Thymus (tissue), 11 donors: ENCODE measurements around the gene CLEC4G. TPM values are rescaled to one million over a fixed set of nuclear protein-coding genes. Genes with fewer than 3 reads are reported as not detected.

Experiments
- DNase-seq, 9 donors: peaks; one replicate each; pipeline ENCODE4 v3.0.0-alpha.2; 2013; ENCODE audit warnings: low spot score in 9 of 9, low read depth in 6 of 9, missing footprints in 1 of 9
- H3K27ac ChIP-seq, 2 donors: one replicate each; pipeline ENCODE4 v1.5.1; 2013; ENCODE audit warnings: control low read depth in 1 of 2, low read depth in 1 of 2, low read length in 1 of 2, mild to moderate bottlenecking in 1 of 2, moderate library complexity in 1 of 2
- H3K27me3 ChIP-seq, 2 donors: one replicate each; pipeline ENCODE4 v1.5.1; 2013; ENCODE audit warnings: low read length in 1 of 2; ENCODE audit not compliant: control insufficient read depth in 2 of 2, insufficient read depth in 1 of 2
- H3K36me3 ChIP-seq, 2 donors: one replicate each; pipeline ENCODE4 v1.5.1; 2013; ENCODE audit warnings: low read length in 1 of 2, mild to moderate bottlenecking in 1 of 2, moderate library complexity in 1 of 2; ENCODE audit not compliant: control insufficient read depth in 2 of 2, insufficient read depth in 2 of 2
- H3K4me1 ChIP-seq, 2 donors: one replicate each; pipeline ENCODE4 v1.5.1; 2013; ENCODE audit warnings: low read length in 2 of 2; ENCODE audit not compliant: control insufficient read depth in 2 of 2, insufficient read depth in 2 of 2
- H3K4me3 ChIP-seq, 2 donors: one replicate each; pipeline ENCODE4 v1.5.1; 2013; ENCODE audit warnings: low read length in 2 of 2, control low read depth in 1 of 2, mild to moderate bottlenecking in 1 of 2
- H3K9me3 ChIP-seq, 2 donors: one replicate each; pipeline ENCODE4 v1.5.1; 2013; ENCODE audit warnings: low read length in 1 of 2, mild to moderate bottlenecking in 1 of 2; ENCODE audit not compliant: control insufficient read depth in 2 of 2, insufficient read depth in 1 of 2
- WGBS: extraction: QIAGEN DNeasy Blood & Tissue Kit; methylation state at CpG from one replicate; pipeline ENCODE4 v1.1.7; 2013; 5-methylcytosine and 5-hydroxymethylcytosine counted together
- polyA plus RNA-seq: library from polyadenylated mRNA; stranded (reverse); fragments of 200-250 nt; gene quantifications from one replicate; pipeline ENCODE4 v1.2.3, GENCODE V29; 2013
- total RNA-seq: library from RNA; stranded (reverse); fragments of 120-200 nt; gene quantifications from one replicate; pipeline ENCODE4 v1.2.4, GENCODE V29; 2013
- donor health status: healthy.

Gene CLEC4G
- total and polyA plus RNA-seq, 2 donors = 0.52 to 3.2 TPM

GRCh38 chr19:7705387-7706187 lies 26.3 kb downstream of the CLEC4G start:
- Histone ChIP-seq H3K27me3 (peaks cover 0 to 8% of the 10 kb centered on the region in 2 donors), H3K36me3 (no peaks in the 10 kb centered on the region), H3K4me3 (no peak overlapping the region), H3K27ac (peak overlapping the region in 1 of 2 donors; percentile 77), H3K4me1 (no peaks in the 10 kb centered on the region), H3K9me3 (no peaks in the 10 kb centered on the region)
- peak in 6 of 9 donors; percentile 3 to 59 (median 12) for DNase-seq
- 27% methylated on average over 24 of the region's 24 CpGs for WGBS

GRCh38 chr19:7704280-7705060 lies 27.4 kb downstream of the CLEC4G start:
- 95% methylated on average over 6 of the region's 6 CpGs for WGBS
- Histone ChIP-seq H3K36me3 (no peaks in the 10 kb centered on the region), H3K9me3 (no peaks in the 10 kb centered on the region), H3K4me3 (no peak overlapping the region), H3K4me1 (no peaks in the 10 kb centered on the region), H3K27ac (no peak overlapping the region), H3K27me3 (peaks cover 0 to 9% of the 10 kb centered on the region in 2 donors)
- no peak for DNase-seq

GRCh38 chr19:7703332-7703731 lies 28.6 kb downstream of the CLEC4G start:
- peaks cover 0 to 18% of the 10 kb centered on the region in 2 donors for H3K27me3 ChIP-seq

GRCh38 chr19:7701654-7702457 lies 30.1 kb downstream of the CLEC4G start, which contains the start of gene FCER2:
TSS of gene FCER2 (minus strand) at chr19:7702131. CDS start at chr19:7699760, 2,371 bp downstream.
- H3K27me3 ChIP-seq = peaks cover 0 to 29% of the 10 kb centered on the region in 2 donors
- H3K4me3 ChIP-seq = no peak within 1 kb of the TSS
- WGBS = 77% methylated on average over 20 of the region's 20 CpGs
- H3K4me1 ChIP-seq = no peaks in the 10 kb centered on the region
- no peak within 1 kb of the TSS for H3K27ac ChIP-seq
- H3K9me3 ChIP-seq = no peaks in the 10 kb centered on the region
- no peaks in the 10 kb centered on the region for H3K36me3 ChIP-seq
- no peak for DNase-seq

More at GRCh38 chr19:7703332-7703731, 28.6 kb downstream of the CLEC4G start:
- H3K4me3 ChIP-seq = no peak overlapping the region
- no peak overlapping the region for H3K27ac ChIP-seq
- no peaks in the 10 kb centered on the region for H3K9me3 ChIP-seq
- no peaks in the 10 kb centered on the region for H3K4me1 ChIP-seq
- DNase-seq = no peak
- WGBS = 91% methylated on average over 8 of the region's 8 CpGs
- H3K36me3 ChIP-seq = no peaks in the 10 kb centered on the region

GRCh38 chr19:7701049-7701653 lies 30.8 kb downstream of the CLEC4G start:
- WGBS = 96% methylated on average over 12 of the region's 12 CpGs
- H3K27ac ChIP-seq = no peak overlapping the region
- H3K27me3 ChIP-seq = peaks cover 0 to 29% of the 10 kb centered on the region in 2 donors
- no peak overlapping the region for H3K4me3 ChIP-seq
- no peak for DNase-seq
- H3K36me3 ChIP-seq = no peaks in the 10 kb centered on the region
- H3K9me3 ChIP-seq = no peaks in the 10 kb centered on the region
- no peaks in the 10 kb centered on the region for H3K4me1 ChIP-seq

GRCh38 chr19:7699417-7700401 lies 32.2 kb downstream of the CLEC4G start:
- Histone ChIP-seq H3K36me3 (no peaks in the 10 kb centered on the region), H3K27ac (no peak overlapping the region), H3K9me3 (no peaks in the 10 kb centered on the region), H3K4me3 (no peak overlapping the region), H3K4me1 (no peaks in the 10 kb centered on the region), H3K27me3 (peaks cover 0 to 29% of the 10 kb centered on the region in 2 donors)
- 71% methylated on average over 15 of the region's 15 CpGs for WGBS
- DNase-seq = no peak

GRCh38 chr19:7699003-7699402 lies 32.9 kb downstream of the CLEC4G start:
- no peak for DNase-seq
- H3K4me1 ChIP-seq = no peaks in the 10 kb centered on the region

GRCh38 chr19:7698583-7698982 lies 33.3 kb downstream of the CLEC4G start:
- DNase-seq = no peak
- H3K4me1 ChIP-seq = no peaks in the 10 kb centered on the region
- peaks cover 0 to 27% of the 10 kb centered on the region in 2 donors for H3K27me3 ChIP-seq
- H3K36me3 ChIP-seq = no peaks in the 10 kb centered on the region
- WGBS = 63% methylated on average over 11 of the region's 11 CpGs
- H3K27ac ChIP-seq = no peak overlapping the region
- no peak overlapping the region for H3K4me3 ChIP-seq
- H3K9me3 ChIP-seq = no peaks in the 10 kb centered on the region

More at GRCh38 chr19:7699003-7699402, 32.9 kb downstream of the CLEC4G start:
- Histone ChIP-seq H3K27ac (no peak overlapping the region), H3K4me3 (no peak overlapping the region), H3K27me3 (peaks cover 0 to 29% of the 10 kb centered on the region in 2 donors), H3K36me3 (no peaks in the 10 kb centered on the region), H3K9me3 (no peaks in the 10 kb centered on the region)
- WGBS = 49% methylated on average over 2 of the region's 2 CpGs
